ENCODE results near the gene CCDC88B.

DNA sequence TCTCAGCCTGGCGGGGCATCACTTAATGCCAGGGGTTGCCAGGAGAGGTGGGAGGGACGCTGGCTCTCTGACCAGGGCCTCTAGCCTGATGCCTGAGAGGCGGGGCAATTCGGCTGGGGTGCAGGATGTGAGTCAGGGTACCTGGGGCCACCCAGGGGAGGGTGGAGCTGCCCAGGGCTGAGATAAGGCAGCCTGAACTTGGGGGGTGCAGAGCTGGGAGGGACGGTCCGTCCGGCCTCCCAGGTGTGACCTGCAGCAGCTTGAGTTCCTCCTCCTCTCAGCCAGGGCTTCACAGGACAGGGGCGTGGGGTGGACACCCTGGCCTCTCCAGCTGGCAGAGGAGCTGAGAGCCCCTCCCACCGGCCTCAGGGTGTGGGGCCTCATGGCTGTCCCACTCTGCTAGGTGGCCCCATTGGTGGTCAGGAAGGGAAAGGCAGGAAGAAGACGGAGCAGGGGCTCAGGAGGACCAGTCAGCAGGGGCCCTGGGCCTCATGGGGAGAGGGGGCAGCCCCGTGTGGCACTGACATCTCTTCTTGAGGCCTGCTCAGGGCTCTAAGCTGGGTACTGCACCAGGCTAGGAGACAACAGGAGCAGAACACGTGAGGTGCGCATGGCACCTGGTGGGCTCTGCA, 18.0 kb downstream of the CCDC88B start:
- TF ChIP-seq EP300 (IDR thresholded peaks at IDR 0.05) (no peak), POLR2AphosphoS5 (IDR thresholded peaks at IDR 0.05) (no peak)
- TF ChIP-seq, protein P1, sequence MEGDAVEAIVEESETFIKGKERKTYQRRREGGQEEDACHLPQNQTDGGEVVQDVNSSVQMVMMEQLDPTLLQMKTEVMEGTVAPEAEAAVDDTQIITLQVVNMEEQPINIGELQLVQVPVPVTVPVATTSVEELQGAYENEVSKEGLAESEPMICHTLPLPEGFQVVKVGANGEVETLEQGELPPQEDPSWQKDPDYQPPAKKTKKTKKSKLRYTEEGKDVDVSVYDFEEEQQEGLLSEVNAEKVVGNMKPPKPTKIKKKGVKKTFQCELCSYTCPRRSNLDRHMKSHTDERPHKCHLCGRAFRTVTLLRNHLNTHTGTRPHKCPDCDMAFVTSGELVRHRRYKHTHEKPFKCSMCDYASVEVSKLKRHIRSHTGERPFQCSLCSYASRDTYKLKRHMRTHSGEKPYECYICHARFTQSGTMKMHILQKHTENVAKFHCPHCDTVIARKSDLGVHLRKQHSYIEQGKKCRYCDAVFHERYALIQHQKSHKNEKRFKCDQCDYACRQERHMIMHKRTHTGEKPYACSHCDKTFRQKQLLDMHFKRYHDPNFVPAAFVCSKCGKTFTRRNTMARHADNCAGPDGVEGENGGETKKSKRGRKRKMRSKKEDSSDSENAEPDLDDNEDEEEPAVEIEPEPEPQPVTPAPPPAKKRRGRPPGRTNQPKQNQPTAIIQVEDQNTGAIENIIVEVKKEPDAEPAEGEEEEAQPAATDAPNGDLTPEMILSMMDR (IDR thresholded peaks at IDR 0.05): no peak

Measured in esophagus muscularis mucosa (tissue), 4 donors.